HepG2 (cell line): Measurements from ENCODE around the gene CLEC10A. TPM values are rescaled to one million over a fixed set of nuclear protein-coding genes. Genes with fewer than 3 reads are reported as not detected.
A peak's percentile ranks its signal among the peaks of the same experiment; 100 is the strongest.

Experiments
- KAT8 ChIP-seq: IDR thresholded peaks from 2 replicates; pipeline ENCODE4 v1.6.1; 2016; ENCODE audit warnings: missing genetic modification reagents, missing compliant biosample characterization
- KDM6A ChIP-seq: IDR thresholded peaks from 2 replicates; pipeline ENCODE4 v1.6.1; 2016; ENCODE audit warnings: low read depth
- MEIS1 ChIP-seq: sonication (generic); formaldehyde crosslinking; IDR thresholded peaks from 2 replicates; pipeline ENCODE4 v1.9.0; 2021; ENCODE audit warnings: mild to moderate bottlenecking, missing genetic modification reagents, moderate library complexity, borderline replicate concordance
- NFYC ChIP-seq: IDR thresholded peaks from 2 replicates; pipeline ENCODE4 v1.6.1; 2016; ENCODE audit warnings: missing genetic modification reagents, missing compliant biosample characterization
- NR2F1 ChIP-seq, 2 experiments: fragments of 450-650 bp in 1 of 2; formaldehyde crosslinking in 1 of 2; IDR thresholded peaks; 2 replicates each; pipeline versions ENCODE4 v1.5.0 to v1.6.1; 2016 to 2020; ENCODE audit warnings: mild to moderate bottlenecking in 1 of 2, missing compliant biosample characterization in 1 of 2, missing genetic modification reagents in 1 of 2, moderate library complexity in 1 of 2
- POLR2AphosphoS2 ChIP-seq: IDR thresholded peaks from 2 replicates; pipeline ENCODE4 v1.6.1; 2011; ENCODE audit warnings: low read depth, low read length, improper control_type of control experiment
- RARA ChIP-seq: IDR thresholded peaks from 2 replicates; pipeline ENCODE4 v1.6.1; 2016; ENCODE audit warnings: missing genetic modification reagents, missing compliant biosample characterization
- RFX1 ChIP-seq: fragments of 450-650 bp; IDR thresholded peaks from 2 replicates; pipeline ENCODE4 v1.6.1; 2017
- ZBTB20 ChIP-seq: sonication (generic); formaldehyde crosslinking; IDR thresholded peaks from 2 replicates; pipeline ENCODE4 v1.8.1; 2023; ENCODE audit warnings: missing genetic modification reagents, low read depth, mild to moderate bottlenecking, borderline replicate concordance
- ZNF296 ChIP-seq: sonication (generic); formaldehyde crosslinking; conservative IDR thresholded peaks from 2 replicates; pipeline ENCODE4 v1.5.0; 2020; ENCODE audit warnings: mild to moderate bottlenecking, missing genetic modification reagents
- ZNF562 ChIP-seq: sonication (generic); formaldehyde crosslinking; IDR thresholded peaks from 2 replicates; pipeline ENCODE4 v1.8.0; 2022; ENCODE audit warnings: missing genetic modification reagents, borderline replicate concordance
- ZNF572 ChIP-seq: sonication (generic); formaldehyde crosslinking; IDR thresholded peaks from 2 replicates; pipeline ENCODE4 v1.5.1; 2020; ENCODE audit warnings: mild to moderate bottlenecking, missing genetic modification reagents
- ZNF672 ChIP-seq: sonication (generic); formaldehyde crosslinking; IDR thresholded peaks from 2 replicates; pipeline ENCODE4 v1.8.1; 2022; ENCODE audit warnings: missing genetic modification reagents
- ZNF703 ChIP-seq: sonication (generic); formaldehyde crosslinking; IDR thresholded peaks from 2 replicates; pipeline ENCODE4 v1.5.1; 2020; ENCODE audit warnings: missing genetic modification reagents, mild to moderate bottlenecking, moderate library complexity, borderline replicate concordance
- ZNF720 ChIP-seq: sonication (generic); formaldehyde crosslinking; IDR thresholded peaks from 2 replicates; pipeline ENCODE4 v1.4.0; 2020; ENCODE audit warnings: missing genetic modification reagents
- polyA plus RNA-seq, 8 experiments: library from polyadenylated mRNA; depleted of rRNA in 3 of 8; stranded (reverse) in 7 of 8; unstranded in 1 of 8; fragments of >200 nt; fragmentation: Illumina TruSeq in 4 of 8; extraction: Trizol in 4 of 8; gene quantifications; 2 replicates each; pipeline versions ENCODE4 v1.2.1 to v1.2.3, GENCODE V29; 2011 to 2016; ENCODE audit warnings: low read depth in 4 of 8, missing spikeins in 1 of 8, mixed read lengths in 1 of 8; ENCODE audit not compliant: insufficient read depth in 1 of 8
- total RNA-seq, 5 experiments: library from RNA; depleted of rRNA; stranded (reverse); fragments of >200 nt; fragmentation: Illumina TruSeq; extraction: Trizol; gene quantifications; 2 replicates each; pipeline ENCODE4 v1.2.3, GENCODE V29; 2016; ENCODE audit warnings: low read depth in 1 of 5
- TF ChIP-seq, protein P1 (sequence below): sonication (generic); formaldehyde crosslinking; IDR thresholded peaks from 2 replicates; pipeline ENCODE4 v1.8.1; 2023; ENCODE audit warnings: missing genetic modification reagents, mild to moderate bottlenecking, borderline replicate concordance
- TF ChIP-seq, protein P2 (sequence below): sonication (generic); formaldehyde crosslinking; IDR thresholded peaks from 2 replicates; pipeline ENCODE4 v1.5.0; 2020; ENCODE audit warnings: mild to moderate bottlenecking, missing genetic modification reagents
- TF ChIP-seq, protein P3 (sequence below): sonication (generic); formaldehyde crosslinking; IDR thresholded peaks from 2 replicates; pipeline ENCODE4 v1.4.0; 2020; ENCODE audit warnings: missing genetic modification reagents, mild to moderate bottlenecking, borderline replicate concordance
- TF ChIP-seq, protein P4 (sequence below): sonication (generic); formaldehyde crosslinking; IDR thresholded peaks from 2 replicates; pipeline ENCODE4 v1.8.1; 2023; ENCODE audit warnings: mild to moderate bottlenecking, missing genetic modification reagents
- TF ChIP-seq, protein P5 (sequence below): sonication (generic); formaldehyde crosslinking; IDR thresholded peaks from 2 replicates; pipeline ENCODE4 v1.4.0; 2020; ENCODE audit warnings: missing genetic modification reagents, borderline replicate concordance
- TF ChIP-seq, protein P6 (sequence below): sonication (generic); formaldehyde crosslinking; IDR thresholded peaks from 2 replicates; pipeline ENCODE4 v1.4.0; 2020; ENCODE audit warnings: missing genetic modification reagents, borderline replicate concordance

CLEC10A gene
- total and polyA plus RNA-seq, 2 of the 13 experiments (the other 11 are each of a cell fraction or from before 2014, with no cell fraction given), result 0.33 TPM; not detected in 1

DNA sequence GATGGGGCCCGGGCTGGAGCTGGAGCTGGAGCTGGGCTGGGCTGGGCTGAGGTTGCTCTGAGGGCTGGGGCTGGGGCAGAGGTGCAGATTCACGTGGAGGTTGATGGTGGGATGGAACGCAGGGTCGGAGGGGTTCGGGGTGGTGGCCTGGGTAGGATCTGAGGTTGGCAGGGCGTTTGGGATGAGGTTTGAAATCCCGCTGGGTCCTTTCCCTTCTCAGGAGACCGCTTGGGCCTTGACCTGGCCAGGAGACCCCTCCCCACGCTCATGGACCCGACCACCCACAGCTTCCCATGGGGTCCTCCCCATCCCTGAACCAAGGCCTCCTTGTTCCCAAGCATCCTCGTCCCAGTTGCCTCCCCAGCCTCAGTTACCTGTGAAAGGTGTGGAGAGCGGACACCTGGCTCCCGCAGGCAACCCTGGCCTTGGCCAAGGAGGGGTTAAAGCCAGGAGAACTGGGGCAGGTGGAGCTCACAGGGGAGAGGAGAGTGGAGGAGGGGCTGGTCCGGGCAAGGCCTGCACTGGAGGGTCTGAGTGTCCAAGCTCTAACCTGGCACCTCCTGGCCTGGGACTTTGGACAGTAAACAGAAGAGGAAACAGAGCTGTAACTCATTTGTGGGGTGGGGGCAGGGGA is 34.3 kb upstream of the CLEC10A start, which contains the start of gene ASGR2 (continued):
- TF ChIP-seq, protein P1, sequence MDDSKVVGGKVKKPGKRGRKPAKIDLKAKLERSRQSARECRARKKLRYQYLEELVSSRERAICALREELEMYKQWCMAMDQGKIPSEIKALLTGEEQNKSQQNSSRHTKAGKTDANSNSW (CRISPR knock-in tag), result peak; percentile 51; the same call in 1 of the 2 replicates
- TF ChIP-seq RFX1, result no peak
- TF ChIP-seq NR2F1 (CRISPR knock-in tag; IDR thresholded peaks at IDR 0.05), result peak; percentile 49 to 58; a peak in 3 of 4 replicates
- peak; percentile 23; the same call in 1 of the 2 replicates for TF ChIP-seq NFYC (CRISPR knock-in tag)
- TF ChIP-seq, protein P2, sequence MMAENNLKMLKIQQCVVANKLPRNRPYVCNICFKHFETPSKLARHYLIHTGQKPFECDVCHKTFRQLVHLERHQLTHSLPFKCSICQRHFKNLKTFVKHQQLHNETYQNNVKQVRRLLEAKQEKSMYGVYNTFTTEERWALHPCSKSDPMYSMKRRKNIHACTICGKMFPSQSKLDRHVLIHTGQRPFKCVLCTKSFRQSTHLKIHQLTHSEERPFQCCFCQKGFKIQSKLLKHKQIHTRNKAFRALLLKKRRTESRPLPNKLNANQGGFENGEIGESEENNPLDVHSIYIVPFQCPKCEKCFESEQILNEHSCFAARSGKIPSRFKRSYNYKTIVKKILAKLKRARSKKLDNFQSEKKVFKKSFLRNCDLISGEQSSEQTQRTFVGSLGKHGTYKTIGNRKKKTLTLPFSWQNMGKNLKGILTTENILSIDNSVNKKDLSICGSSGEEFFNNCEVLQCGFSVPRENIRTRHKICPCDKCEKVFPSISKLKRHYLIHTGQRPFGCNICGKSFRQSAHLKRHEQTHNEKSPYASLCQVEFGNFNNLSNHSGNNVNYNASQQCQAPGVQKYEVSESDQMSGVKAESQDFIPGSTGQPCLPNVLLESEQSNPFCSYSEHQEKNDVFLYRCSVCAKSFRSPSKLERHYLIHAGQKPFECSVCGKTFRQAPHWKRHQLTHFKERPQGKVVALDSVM (CRISPR knock-in tag), result peak; percentile 60
- TF ChIP-seq ZNF572 (CRISPR knock-in tag), result 0 out of 2 replicates have a peak, but pooled peaks have one; percentile 75
- TF ChIP-seq ZNF672 (CRISPR knock-in tag), result 0 out of 2 replicates have a peak, but pooled peaks have one; percentile 58
- no peak for TF ChIP-seq POLR2AphosphoS2
- peak; percentile 65 for TF ChIP-seq ZBTB20 (CRISPR knock-in tag)
- TF ChIP-seq, protein P3, sequence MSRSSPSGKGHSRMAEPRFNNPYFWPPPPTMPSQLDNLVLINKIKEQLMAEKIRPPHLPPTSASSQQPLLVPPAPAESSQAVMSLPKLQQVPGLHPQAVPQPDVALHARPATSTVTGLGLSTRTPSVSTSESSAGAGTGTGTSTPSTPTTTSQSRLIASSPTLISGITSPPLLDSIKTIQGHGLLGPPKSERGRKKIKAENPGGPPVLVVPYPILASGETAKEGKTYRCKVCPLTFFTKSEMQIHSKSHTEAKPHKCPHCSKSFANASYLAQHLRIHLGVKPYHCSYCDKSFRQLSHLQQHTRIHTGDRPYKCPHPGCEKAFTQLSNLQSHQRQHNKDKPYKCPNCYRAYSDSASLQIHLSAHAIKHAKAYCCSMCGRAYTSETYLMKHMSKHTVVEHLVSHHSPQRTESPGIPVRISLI (CRISPR knock-in tag), result peak; percentile 23; the same call in 1 of the 2 replicates
- peak; percentile 53 for TF ChIP-seq KAT8
- peak; percentile 75 for TF ChIP-seq ZNF296 (CRISPR knock-in tag)
- TF ChIP-seq, protein P4, sequence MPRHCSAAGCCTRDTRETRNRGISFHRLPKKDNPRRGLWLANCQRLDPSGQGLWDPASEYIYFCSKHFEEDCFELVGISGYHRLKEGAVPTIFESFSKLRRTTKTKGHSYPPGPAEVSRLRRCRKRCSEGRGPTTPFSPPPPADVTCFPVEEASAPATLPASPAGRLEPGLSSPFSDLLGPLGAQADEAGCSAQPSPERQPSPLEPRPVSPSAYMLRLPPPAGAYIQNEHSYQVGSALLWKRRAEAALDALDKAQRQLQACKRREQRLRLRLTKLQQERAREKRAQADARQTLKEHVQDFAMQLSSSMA (CRISPR knock-in tag), result 0 out of 2 replicates have a peak, but pooled peaks have one; percentile 32
- TF ChIP-seq, protein P5, sequence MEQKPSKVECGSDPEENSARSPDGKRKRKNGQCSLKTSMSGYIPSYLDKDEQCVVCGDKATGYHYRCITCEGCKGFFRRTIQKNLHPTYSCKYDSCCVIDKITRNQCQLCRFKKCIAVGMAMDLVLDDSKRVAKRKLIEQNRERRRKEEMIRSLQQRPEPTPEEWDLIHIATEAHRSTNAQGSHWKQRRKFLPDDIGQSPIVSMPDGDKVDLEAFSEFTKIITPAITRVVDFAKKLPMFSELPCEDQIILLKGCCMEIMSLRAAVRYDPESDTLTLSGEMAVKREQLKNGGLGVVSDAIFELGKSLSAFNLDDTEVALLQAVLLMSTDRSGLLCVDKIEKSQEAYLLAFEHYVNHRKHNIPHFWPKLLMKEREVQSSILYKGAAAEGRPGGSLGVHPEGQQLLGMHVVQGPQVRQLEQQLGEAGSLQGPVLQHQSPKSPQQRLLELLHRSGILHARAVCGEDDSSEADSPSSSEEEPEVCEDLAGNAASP (CRISPR knock-in tag), result peak; percentile 58; the same call in 1 of the 2 replicates
- TF ChIP-seq RARA (CRISPR knock-in tag), result peak; percentile 82
- TF ChIP-seq ZNF703, result no peak
- TF ChIP-seq, protein P6, sequence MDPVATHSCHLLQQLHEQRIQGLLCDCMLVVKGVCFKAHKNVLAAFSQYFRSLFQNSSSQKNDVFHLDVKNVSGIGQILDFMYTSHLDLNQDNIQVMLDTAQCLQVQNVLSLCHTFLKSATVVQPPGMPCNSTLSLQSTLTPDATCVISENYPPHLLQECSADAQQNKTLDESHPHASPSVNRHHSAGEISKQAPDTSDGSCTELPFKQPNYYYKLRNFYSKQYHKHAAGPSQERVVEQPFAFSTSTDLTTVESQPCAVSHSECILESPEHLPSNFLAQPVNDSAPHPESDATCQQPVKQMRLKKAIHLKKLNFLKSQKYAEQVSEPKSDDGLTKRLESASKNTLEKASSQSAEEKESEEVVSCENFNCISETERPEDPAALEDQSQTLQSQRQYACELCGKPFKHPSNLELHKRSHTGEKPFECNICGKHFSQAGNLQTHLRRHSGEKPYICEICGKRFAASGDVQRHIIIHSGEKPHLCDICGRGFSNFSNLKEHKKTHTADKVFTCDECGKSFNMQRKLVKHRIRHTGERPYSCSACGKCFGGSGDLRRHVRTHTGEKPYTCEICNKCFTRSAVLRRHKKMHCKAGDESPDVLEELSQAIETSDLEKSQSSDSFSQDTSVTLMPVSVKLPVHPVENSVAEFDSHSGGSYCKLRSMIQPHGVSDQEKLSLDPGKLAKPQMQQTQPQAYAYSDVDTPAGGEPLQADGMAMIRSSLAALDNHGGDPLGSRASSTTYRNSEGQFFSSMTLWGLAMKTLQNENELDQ (CRISPR knock-in tag), result 0 out of 2 replicates have a peak, but pooled peaks have one; percentile 67
- peak; percentile 91 for TF ChIP-seq KDM6A (CRISPR knock-in tag)
- TF ChIP-seq ZNF720 (CRISPR knock-in tag), result no peak
- peak; percentile 89 for TF ChIP-seq MEIS1 (CRISPR knock-in tag)
- no peak for TF ChIP-seq ZNF562
